ENCODE measurements around the gene KCNC1.

DNA sequence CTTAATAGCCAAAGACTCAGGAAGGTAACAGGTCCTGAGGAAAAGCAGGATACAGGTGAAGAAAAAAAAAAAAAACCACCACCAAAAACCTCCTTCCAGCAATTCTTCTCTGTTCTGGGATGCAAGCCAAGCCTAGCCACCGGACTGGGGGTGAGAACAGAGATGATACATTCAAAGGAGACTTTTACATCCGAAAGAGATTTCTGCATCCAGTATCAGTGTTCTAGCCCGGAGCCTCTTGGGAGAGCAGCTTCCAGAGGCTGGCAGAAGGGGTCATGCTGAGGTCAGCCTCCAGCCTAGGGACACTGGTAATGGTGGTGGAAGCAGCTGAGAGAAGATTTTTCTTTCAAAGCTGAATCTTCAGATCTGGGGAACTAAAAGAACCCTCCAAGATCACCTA is 76.2 kb downstream of the KCNC1 start:
- no peak for TF ChIP-seq POLR2A (IDR thresholded peaks at IDR 0.05)
- TF ChIP-seq CTCF (IDR thresholded peaks at IDR 0.05), result no peak
